Measurements from ENCODE around the gene GPN2. TPM values are rescaled to one million over a fixed set of nuclear protein-coding genes. Genes with fewer than 3 reads are reported as not detected.

GPN2 gene
- total and polyA plus RNA-seq, 2 donors (not counting 1 experiment from before 2014, with no cell fraction given) = 12.2 to 21.5 TPM

DNA sequence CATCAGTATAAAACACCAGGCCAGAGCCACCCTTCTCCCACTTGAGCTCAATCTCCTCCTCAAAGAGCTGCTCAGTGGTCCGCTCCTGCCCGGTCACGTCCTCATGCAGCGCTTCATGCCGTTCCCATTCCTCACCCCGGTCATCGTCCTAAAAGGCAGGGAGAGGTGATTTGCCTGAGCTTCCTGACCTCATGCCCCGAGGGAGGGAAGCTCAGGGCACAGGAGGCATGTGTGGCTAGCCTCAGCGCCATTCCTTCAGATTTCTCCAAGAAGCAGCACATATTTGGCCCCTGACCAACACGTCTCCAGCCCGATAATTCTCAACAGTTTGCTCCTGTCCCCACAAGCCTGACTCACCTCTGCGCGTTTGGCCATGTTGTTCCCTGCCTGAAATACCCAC lies 4.2 kb upstream of the GPN2 start:
- peaks cover 11% of the 10 kb centered on the region for H3K36me3 ChIP-seq (ENCODE audit: control insufficient read depth, insufficient read depth, low read length)
- H3K4me3 ChIP-seq (replicated peaks in 1 of 4; ENCODE audit: control extremely low read depth in 1 of 4, insufficient read depth in 1 of 4, low read depth in 3 of 4, low read length in 4 of 4) = no peak overlapping the region
- H2AFZ ChIP-seq (ENCODE audit: low read length) = no peak overlapping the region
- H3K9me3 ChIP-seq (ENCODE audit: control insufficient read depth, insufficient read depth, low read depth, low read length) = no peaks in the 10 kb centered on the region
- H3K27me3 ChIP-seq (ENCODE audit: control insufficient read depth, insufficient read depth, low read length) = no peaks in the 10 kb centered on the region
- H3K4me2 ChIP-seq (ENCODE audit: extremely low read depth, insufficient read depth, low read length) = no peak overlapping the region
- no peak for DNase-seq (ENCODE audit: low read depth in 2 of 2)
- TF ChIP-seq, protein P1, sequence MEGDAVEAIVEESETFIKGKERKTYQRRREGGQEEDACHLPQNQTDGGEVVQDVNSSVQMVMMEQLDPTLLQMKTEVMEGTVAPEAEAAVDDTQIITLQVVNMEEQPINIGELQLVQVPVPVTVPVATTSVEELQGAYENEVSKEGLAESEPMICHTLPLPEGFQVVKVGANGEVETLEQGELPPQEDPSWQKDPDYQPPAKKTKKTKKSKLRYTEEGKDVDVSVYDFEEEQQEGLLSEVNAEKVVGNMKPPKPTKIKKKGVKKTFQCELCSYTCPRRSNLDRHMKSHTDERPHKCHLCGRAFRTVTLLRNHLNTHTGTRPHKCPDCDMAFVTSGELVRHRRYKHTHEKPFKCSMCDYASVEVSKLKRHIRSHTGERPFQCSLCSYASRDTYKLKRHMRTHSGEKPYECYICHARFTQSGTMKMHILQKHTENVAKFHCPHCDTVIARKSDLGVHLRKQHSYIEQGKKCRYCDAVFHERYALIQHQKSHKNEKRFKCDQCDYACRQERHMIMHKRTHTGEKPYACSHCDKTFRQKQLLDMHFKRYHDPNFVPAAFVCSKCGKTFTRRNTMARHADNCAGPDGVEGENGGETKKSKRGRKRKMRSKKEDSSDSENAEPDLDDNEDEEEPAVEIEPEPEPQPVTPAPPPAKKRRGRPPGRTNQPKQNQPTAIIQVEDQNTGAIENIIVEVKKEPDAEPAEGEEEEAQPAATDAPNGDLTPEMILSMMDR (conservative IDR thresholded peaks at IDR 0.05 in 1 of 2, IDR thresholded peaks at IDR 0.05 in 1 of 2; ENCODE audit: low read depth in 1 of 2, low read length in 2 of 2) = no peak
- no peak for TF ChIP-seq EZH2 (IDR thresholded peaks at IDR 0.05; ENCODE audit: low read length, missing control alignments)
- peaks cover 6% of the 10 kb centered on the region for H3K4me1 ChIP-seq (ENCODE audit: control insufficient read depth, extremely low read depth, insufficient read depth, low read length)
- H3K9ac ChIP-seq (ENCODE audit: insufficient read depth, low read length) = no peak overlapping the region
- peaks cover 18% of the 10 kb centered on the region for H3K79me2 ChIP-seq (ENCODE audit: control insufficient read depth, insufficient read depth, low read length)
- H4K20me1 ChIP-seq (ENCODE audit: control insufficient read depth, extremely low read depth, insufficient read depth, low read length) = no peaks in the 10 kb centered on the region
- H3K27ac ChIP-seq (ENCODE audit: insufficient read depth, low read length) = no peak overlapping the region

DNA sequence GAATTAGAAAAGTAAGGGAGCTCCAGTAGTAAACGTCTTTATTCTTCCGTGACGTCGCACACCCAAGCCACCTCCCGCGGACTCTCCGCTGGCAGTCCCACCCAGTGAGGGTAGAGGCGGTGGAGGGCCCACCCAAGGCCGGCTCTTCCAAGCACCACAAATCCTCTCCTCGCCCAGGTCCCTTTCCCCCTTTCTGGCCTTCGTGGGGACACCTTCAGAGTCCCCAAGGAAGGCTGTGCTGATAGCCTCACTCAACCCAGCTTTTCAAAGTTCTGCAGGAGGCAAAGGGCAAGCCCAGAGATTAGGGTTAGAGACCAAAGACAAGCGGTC lies 349 bp upstream of the GPN2 start:
- H3K27me3 ChIP-seq (ENCODE audit: control insufficient read depth, insufficient read depth, low read length) = no peaks in the 10 kb centered on the region
- H3K9ac ChIP-seq (ENCODE audit: insufficient read depth, low read length) = peak overlapping the region; percentile 98
- H3K4me3 ChIP-seq (replicated peaks in 1 of 4; ENCODE audit: control extremely low read depth in 1 of 4, insufficient read depth in 1 of 4, low read depth in 3 of 4, low read length in 4 of 4) = peak overlapping the region; percentile 72 to 98 (median 90)
- no peak for TF ChIP-seq EZH2 (IDR thresholded peaks at IDR 0.05; ENCODE audit: low read length, missing control alignments)
- TF ChIP-seq, protein P1 (conservative IDR thresholded peaks at IDR 0.05 in 1 of 2, IDR thresholded peaks at IDR 0.05 in 1 of 2; ENCODE audit: low read depth in 1 of 2, low read length in 2 of 2) = no peak
- no peak for DNase-seq (ENCODE audit: low read depth in 2 of 2)
- H3K4me1 ChIP-seq (ENCODE audit: control insufficient read depth, extremely low read depth, insufficient read depth, low read length) = peaks cover 10% of the 10 kb centered on the region
- H3K27ac ChIP-seq (ENCODE audit: insufficient read depth, low read length) = peak overlapping the region; percentile 92
- no peaks in the 10 kb centered on the region for H4K20me1 ChIP-seq (ENCODE audit: control insufficient read depth, extremely low read depth, insufficient read depth, low read length)
- no peaks in the 10 kb centered on the region for H3K9me3 ChIP-seq (ENCODE audit: control insufficient read depth, insufficient read depth, low read depth, low read length)
- H3K79me2 ChIP-seq (ENCODE audit: control insufficient read depth, insufficient read depth, low read length) = peaks cover 18% of the 10 kb centered on the region
- H2AFZ ChIP-seq (ENCODE audit: low read length) = peak overlapping the region; percentile 96
- H3K36me3 ChIP-seq (ENCODE audit: control insufficient read depth, insufficient read depth, low read length) = peaks cover 15% of the 10 kb centered on the region
- H3K4me2 ChIP-seq (ENCODE audit: extremely low read depth, insufficient read depth, low read length) = peak overlapping the region; percentile 97

DNA sequence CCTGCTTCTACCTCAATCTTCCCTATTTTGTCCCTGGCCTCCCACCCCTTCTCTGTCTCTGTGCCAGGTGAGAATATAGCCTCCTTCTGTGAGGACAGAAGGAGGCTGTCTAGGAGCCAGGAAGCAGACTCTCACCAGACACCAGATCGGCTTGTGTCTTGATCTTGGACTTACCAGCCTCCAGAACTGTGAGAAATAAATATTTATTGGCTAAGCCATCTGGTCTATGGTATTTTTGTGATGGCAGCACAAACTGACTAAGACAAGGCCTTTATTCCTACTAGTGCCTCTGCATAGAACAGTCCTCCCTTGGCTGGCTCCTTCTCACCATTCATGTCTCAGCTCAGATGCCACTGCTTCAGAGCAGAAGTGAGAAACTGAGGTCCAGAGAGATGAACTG lies 1.9 kb downstream of the GPN2 start:
- DNase-seq (ENCODE audit: low read depth in 2 of 2) = no peak
- Histone ChIP-seq H3K27me3 (ENCODE audit: control insufficient read depth, insufficient read depth, low read length) (no peaks in the 10 kb centered on the region), H3K9me3 (ENCODE audit: control insufficient read depth, insufficient read depth, low read depth, low read length) (no peaks in the 10 kb centered on the region), H3K27ac (ENCODE audit: insufficient read depth, low read length) (no peak overlapping the region), H3K79me2 (ENCODE audit: control insufficient read depth, insufficient read depth, low read length) (peaks cover 18% of the 10 kb centered on the region), H2AFZ (ENCODE audit: low read length) (no peak overlapping the region), H3K4me2 (ENCODE audit: extremely low read depth, insufficient read depth, low read length) (no peak overlapping the region), H4K20me1 (ENCODE audit: control insufficient read depth, extremely low read depth, insufficient read depth, low read length) (no peaks in the 10 kb centered on the region), H3K4me1 (ENCODE audit: control insufficient read depth, extremely low read depth, insufficient read depth, low read length) (peaks cover 10% of the 10 kb centered on the region), H3K36me3 (ENCODE audit: control insufficient read depth, insufficient read depth, low read length) (peaks cover 17% of the 10 kb centered on the region), H3K4me3 (replicated peaks in 1 of 4; ENCODE audit: control extremely low read depth in 1 of 4, insufficient read depth in 1 of 4, low read depth in 3 of 4, low read length in 4 of 4) (no peak overlapping the region), H3K9ac (ENCODE audit: insufficient read depth, low read length) (no peak overlapping the region)
- TF ChIP-seq, protein P1 (conservative IDR thresholded peaks at IDR 0.05 in 1 of 2, IDR thresholded peaks at IDR 0.05 in 1 of 2; ENCODE audit: low read depth in 1 of 2, low read length in 2 of 2) = no peak

Data from fibroblast of lung (primary cell).